ENCODE measurements around the gene HOMER3. TPM values are rescaled to one million over a fixed set of nuclear protein-coding genes. Genes with fewer than 3 reads are reported as not detected.

The HOMER3 gene
- total and polyA plus RNA-seq, 2 of the 13 experiments (the other 11 are each of a cell fraction or from before 2014, with no cell fraction given), result 21.3 to 27.3 TPM

- in situ Hi-C loops (cut with HindIII; ENCODE audit: extremely low pct_ligation_motif_present, low pct_unique_long_range_greater_than_20kb), result loop anchor here (10.0 kb wide), 1 partner anchor 60 kb away; no protein-coding TSS in a partner anchor
- intact Hi-C loops (cut with micrococcal nuclease; ENCODE audit: unreplicated experiment), result no loop called here
- WGBS (ENCODE audit: low lambda C conversion rate), result 100% methylated on average over 7 of the region's 15 CpGs
Measured at GRCh38 chr19:18924684-18925213, 16.3 kb downstream of the HOMER3 start.

More at GRCh38 chr19:18924684-18925213, 16.3 kb downstream of the HOMER3 start:
- H2AFZ ChIP-seq (ENCODE audit: low read length), result no peak overlapping the region
- peaks cover 12% of the 10 kb centered on the region for H3K4me1 ChIP-seq (ENCODE audit: insufficient read depth, low read length)
- ChIA-PET CTCF (ENCODE audit: low intra/inter-chr PET ratio, low total read pairs) (no interaction called here), POLR2A (no interaction called here)
- H3K27me3 ChIP-seq (ENCODE audit: control insufficient read depth in 1 of 2, insufficient read depth in 2 of 2, low read length in 2 of 2), result no peaks in the 10 kb centered on the region; a peak in 1 of 5 replicates
- H3K27ac ChIP-seq (ENCODE audit: extremely low read length, insufficient read depth, low read length), result no peak overlapping the region
- H3K9me3 ChIP-seq (ENCODE audit: low read length), result no peaks in the 10 kb centered on the region
- H3K4me3 ChIP-seq (replicated peaks in 1 of 3; ENCODE audit: insufficient read depth in 1 of 3, low read depth in 2 of 3, low read length in 3 of 3), result no peak overlapping the region
- ATAC-seq, result no peak
- TF ChIP-seq EP300 (IDR thresholded peaks at IDR 0.05; ENCODE audit: low read depth in 2 of 2, low read length in 2 of 2) (no peak), EP300 (CRISPR knock-in tag; IDR thresholded peaks at IDR 0.05; ENCODE audit: borderline replicate concordance) (no peak), HDAC6 (IDR thresholded peaks at IDR 0.05; ENCODE audit: low read depth, low read length) (no peak), ESRRA (CRISPR knock-in tag; IDR thresholded peaks at IDR 0.05; ENCODE audit: low read depth) (no peak), ZNF224 (CRISPR knock-in tag; IDR thresholded peaks at IDR 0.05) (no peak), TCF12 (IDR thresholded peaks at IDR 0.05) (no peak), TCF12 (CRISPR knock-in tag; IDR thresholded peaks at IDR 0.05) (no peak), ARHGAP35 (CRISPR knock-in tag; IDR thresholded peaks at IDR 0.05; ENCODE audit: borderline replicate concordance) (no peak), ZBTB43 (CRISPR knock-in tag; conservative IDR thresholded peaks at IDR 0.05) (no peak), HMG20A (CRISPR knock-in tag; IDR thresholded peaks at IDR 0.05; ENCODE audit: borderline replicate concordance) (no peak), AGO2 (optimal IDR thresholded peaks at IDR 0.05; ENCODE audit: low read depth, low read length) (peak; percentile 38), HNF1A (IDR thresholded peaks at IDR 0.05; ENCODE audit: low read depth) (no peak), HNF1A (CRISPR knock-in tag; IDR thresholded peaks at IDR 0.05; ENCODE audit: borderline replicate concordance) (no peak), RBM22 (optimal IDR thresholded peaks at IDR 0.05; ENCODE audit: low read length) (peak; percentile 34), RFX1 (IDR thresholded peaks at IDR 0.05) (no peak)
- TF ChIP-seq, protein P1, sequence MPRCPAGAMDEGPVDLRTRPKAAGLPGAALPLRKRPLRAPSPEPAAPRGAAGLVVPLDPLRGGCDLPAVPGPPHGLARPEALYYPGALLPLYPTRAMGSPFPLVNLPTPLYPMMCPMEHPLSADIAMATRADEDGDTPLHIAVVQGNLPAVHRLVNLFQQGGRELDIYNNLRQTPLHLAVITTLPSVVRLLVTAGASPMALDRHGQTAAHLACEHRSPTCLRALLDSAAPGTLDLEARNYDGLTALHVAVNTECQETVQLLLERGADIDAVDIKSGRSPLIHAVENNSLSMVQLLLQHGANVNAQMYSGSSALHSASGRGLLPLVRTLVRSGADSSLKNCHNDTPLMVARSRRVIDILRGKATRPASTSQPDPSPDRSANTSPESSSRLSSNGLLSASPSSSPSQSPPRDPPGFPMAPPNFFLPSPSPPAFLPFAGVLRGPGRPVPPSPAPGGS (CRISPR knock-in tag; IDR thresholded peaks at IDR 0.05), result no peak
- peaks cover 18 to 44% of the 10 kb centered on the region in 2 experiments for H3K36me3 ChIP-seq (replicated peaks in 1 of 2; ENCODE audit: control insufficient read depth in 1 of 2, insufficient read depth in 2 of 2, low read length in 2 of 2)
- H3K9ac ChIP-seq (ENCODE audit: insufficient read depth, low read depth, low read length), result no peak overlapping the region
- H4K20me1 ChIP-seq (ENCODE audit: insufficient read depth, low read length), result 0 out of 2 replicates have a peak, but pooled peaks cover 4% of the 10 kb centered on the region
- no peak for DNase-seq (ENCODE audit: low spot score)
- BruUV-seq (replicated peaks), result no TSS peak
- FAIRE-seq, result no peak
- H3K4me2 ChIP-seq (ENCODE audit: low read depth, low read length), result no peak overlapping the region
- peaks cover 10% of the 10 kb centered on the region for H3K79me2 ChIP-seq (ENCODE audit: insufficient read depth, low read length)
